Heart right ventricle (tissue), 16 donors: ENCODE data around the gene COLEC11. TPM values are rescaled to one million over a fixed set of nuclear protein-coding genes. Genes with fewer than 3 reads are reported as not detected.

Source experiments
- ATAC-seq, 8 donors: fragments of 200-7000 bp; cut with Tn5 transposase; one replicate each; pipeline ENCODE4 v1.9.1; 2020; ENCODE audit warnings: mild to moderate bottlenecking in 8 of 8, moderate library complexity in 8 of 8, moderate number of reproducible peaks in 1 of 8
- DNase-seq, 2 donors: peaks; one replicate each; pipeline ENCODE4 v3.0.0-alpha.2; 2020
- H3K27ac ChIP-seq, 10 donors: fragments of 200-600 bp; sonication (generic) in 2 of 10; one replicate each; pipeline versions ENCODE4 v1.5.0 to v1.8.0; 2020 to 2022; ENCODE audit warnings: mild to moderate bottlenecking in 3 of 10
- H3K27me3 ChIP-seq, 7 donors: fragments of 200-600 bp; one replicate each; pipeline ENCODE4 v1.8.0; 2021 to 2022; ENCODE audit warnings: mild to moderate bottlenecking in 2 of 7
- H3K36me3 ChIP-seq, 9 donors: fragments of 200-600 bp; sonication (generic) in 1 of 9; one replicate each; pipeline versions ENCODE4 v1.5.0 to v1.8.0; 2020 to 2022; ENCODE audit warnings: mild to moderate bottlenecking in 2 of 9
- H3K4me1 ChIP-seq, 9 donors: fragments of 200-600 bp; sonication (generic) in 1 of 9; one replicate each; pipeline versions ENCODE4 v1.5.0 to v1.8.0; 2020 to 2022; ENCODE audit warnings: mild to moderate bottlenecking in 4 of 9
- H3K4me3 ChIP-seq, 10 donors: fragments of 200-600 bp; sonication (generic) in 2 of 10; one replicate each; pipeline versions ENCODE4 v1.5.0 to v1.8.0; 2020 to 2022; ENCODE audit warnings: mild to moderate bottlenecking in 7 of 10, moderate library complexity in 2 of 10
- H3K9me3 ChIP-seq, 11 donors: fragments of 200-600 bp in 10 of 11; sonication (generic) in 2 of 11; one replicate each; pipeline versions ENCODE4 v1.5.0 to v1.8.0; 2013 to 2022; ENCODE audit warnings: mild to moderate bottlenecking in 2 of 11, control low read depth in 1 of 11, moderate library complexity in 1 of 11
- CTCF ChIP-seq, 9 donors: fragments of 200-600 bp; sonication (generic) in 2 of 9; IDR thresholded peaks; one replicate each; pipeline versions ENCODE4 v1.5.0 to v1.8.0; 2021 to 2022; ENCODE audit warnings: antibody characterized with exemption in 9 of 9, mild to moderate bottlenecking in 5 of 9, moderate library complexity in 1 of 9
- WGBS, 2 donors: extraction: QIAGEN DNeasy Blood & Tissue Kit; methylation state at CpG; one replicate each; pipeline ENCODE4 v1.1.7; 2013; ENCODE audit warnings: inconsistent platforms in 1 of 2; 5-methylcytosine and 5-hydroxymethylcytosine counted together
- intact Hi-C, 10 donors: fragments of 100-400 bp; cut with DNase I; formaldehyde crosslinking; loops; one replicate each; pipeline versions ENCODE4 v1.11.1 to v1.14.2; 2022
- polyA plus RNA-seq, 2 donors: library from polyadenylated mRNA; stranded (reverse); fragments of 200-250 nt; gene quantifications; one replicate each; pipeline ENCODE4 v1.2.3, GENCODE V29; 2013
- total RNA-seq, 10 donors: library from RNA; stranded (reverse); fragmentation: NEBNext Ultra II Directional in 3 of 10; extraction: Animal tissue kit (Norgen Biotek cat#: 25700) in 3 of 10; gene quantifications; one replicate each; pipeline versions ENCODE4 v1.2.1 to v1.2.4, GENCODE V29; 2021 to 2023
- donor health status: Arrhythmogenic right ventricular cardiomyopathy.
- donor health status: ischemic (EF 13 %, LVEDD 7.1; RV severe dilation, severe dysfunction).
- donor health status: healthy with polysubstance abuse.
- donor health status: DM: no; HTN: yes; CAD: no.
- donor health status: DM: no; HTN: no; CAD: no.
- donor health status: ischemic (EF 25% LVEDD 6.9; RV normal size, moderate dysfunction).
- donor health status: ischemic (EF 25% LVEDD 5.7; RV mildly dilated, moderate dysfunction).
- donor health status: healthy.
- donor health status: DM: yes; HTN: yes; CAD: no.
- donor health status: Ischemic cardiomyopathy.
- donor health status: ischemic (EF 35%, LVEDD 5.7; RV mildly dilated, moderate dysfunction).
- donor health status: nonischemic (EF 11% LVEDD 7.7; RV severe dilation, severe dysfunction).
- donor health status: DM: yes; HTN: yes; CAD: no.
- donor health status: PGD.
- donor health status: ischemic (EF 29% LVEDD 5.4; RV normal size, mild dysfunction).
- donor health status: nonischemic (EF 23%, LVEDD 6.1; RV moderate dilation, normal function).

The COLEC11 gene
- total and polyA plus RNA-seq, 12 donors, result 2.0 to 26.7 (median 5.2) TPM

- H3K4me3 ChIP-seq, result no peak overlapping the region
- DNase-seq (no peak), ATAC-seq (no peak)
- intact Hi-C loops, result no loop called here
- no peaks in the 10 kb centered on the region for H3K4me1 ChIP-seq
- no peak for TF ChIP-seq CTCF (IDR thresholded peaks at IDR 0.05)
- WGBS, 2 donors, result 86 to 87% methylated on average over 23 of the region's 23 CpGs
- no peak overlapping the region for H3K27ac ChIP-seq
- H3K36me3 ChIP-seq, result no peaks in the 10 kb centered on the region
- peaks cover 0 to 25% (median 4%) of the 10 kb centered on the region in 7 donors for H3K27me3 ChIP-seq
- no peaks in the 10 kb centered on the region for H3K9me3 ChIP-seq
These were observed 84.9 kb downstream of the COLEC11 start for GRCh38 chr2:3679616-3680393.

GRCh38 chr2:3680548-3681345 lies 85.8 kb downstream of the COLEC11 start:
- no peak for ATAC-seq
- Histone ChIP-seq H3K27ac (no peak overlapping the region), H3K9me3 (no peaks in the 10 kb centered on the region), H3K27me3 (peaks cover 0 to 23% (median 4%) of the 10 kb centered on the region in 7 donors), H3K4me3 (no peak overlapping the region), H3K36me3 (no peaks in the 10 kb centered on the region), H3K4me1 (no peaks in the 10 kb centered on the region)
- intact Hi-C loops, result no loop called here
- no peak for DNase-seq
- 90 to 92% methylated on average over 18 of the region's 18 CpGs for WGBS, 2 donors
- no peak for TF ChIP-seq CTCF (IDR thresholded peaks at IDR 0.05)

GRCh38 chr2:3681625-3682024 lies 86.7 kb downstream of the COLEC11 start:
- H3K4me1 ChIP-seq, result no peaks in the 10 kb centered on the region
- H3K27ac ChIP-seq, result no peak overlapping the region
- H3K27me3 ChIP-seq, result peaks cover 0 to 21% (median 4%) of the 10 kb centered on the region in 7 donors
- no peak overlapping the region for H3K4me3 ChIP-seq
- H3K36me3 ChIP-seq, result no peaks in the 10 kb centered on the region
- intact Hi-C loops, result no loop called here
- 90 to 92% methylated on average over 5 of the region's 5 CpGs for WGBS, 2 donors
- no peak for ATAC-seq
- no peaks in the 10 kb centered on the region for H3K9me3 ChIP-seq
- no peak for TF ChIP-seq CTCF (IDR thresholded peaks at IDR 0.05)
- no peak for DNase-seq

- intact Hi-C loops, result no loop called here
- H3K4me1 ChIP-seq, result no peaks in the 10 kb centered on the region
- ATAC-seq (no peak), DNase-seq (no peak)
- no peak overlapping the region for H3K27ac ChIP-seq
- no peaks in the 10 kb centered on the region for H3K36me3 ChIP-seq
- H3K27me3 ChIP-seq, result peaks cover 0 to 15% (median 0%) of the 10 kb centered on the region in 7 donors
- no peak for TF ChIP-seq CTCF (IDR thresholded peaks at IDR 0.05)
- no peak overlapping the region for H3K4me3 ChIP-seq
- H3K9me3 ChIP-seq, result no peaks in the 10 kb centered on the region
- WGBS, 2 donors, result 70 to 77% methylated on average over 6 of the region's 6 CpGs
These were observed 87.9 kb downstream of the COLEC11 start for GRCh38 chr2:3682811-3683210.
